HEK293 (cell line): ENCODE results near the gene SMS.

Experiments used
- CTCF ChIP-seq: fragments of 450-650 bp; formaldehyde crosslinking; IDR thresholded peaks from 2 replicates; pipeline ENCODE4 v1.5.1; 2016; ENCODE audit warnings: missing biosample characterization, missing genetic modification characterization
- ELK4 ChIP-seq: IDR thresholded peaks from 2 replicates; pipeline ENCODE4 v1.6.1; 2011; ENCODE audit warnings: mild to moderate bottlenecking, low read depth, low read length, borderline replicate concordance
- PBX3 ChIP-seq: sonication (generic); formaldehyde crosslinking; IDR thresholded peaks from 2 replicates; pipeline ENCODE4 v1.8.1; 2022; ENCODE audit warnings: mild to moderate bottlenecking, moderate library complexity, missing genetic modification reagents
- REPIN1 ChIP-seq: fragments of 450-650 bp; formaldehyde crosslinking; IDR thresholded peaks from 2 replicates; pipeline ENCODE4 v1.5.1; 2017; ENCODE audit warnings: missing biosample characterization, missing genetic modification characterization, low read depth
- REST ChIP-seq: fragments of 450-650 bp; formaldehyde crosslinking; IDR thresholded peaks from 2 replicates; pipeline ENCODE4 v1.5.1; 2016; ENCODE audit warnings: missing biosample characterization, missing genetic modification characterization
- ZBTB1 ChIP-seq: fragments of 450-650 bp; formaldehyde crosslinking; IDR thresholded peaks from 2 replicates; pipeline ENCODE4 v1.5.1; 2016; ENCODE audit warnings: missing biosample characterization, missing genetic modification characterization
- ZNF114 ChIP-seq: fragments of 450-650 bp; formaldehyde crosslinking; IDR thresholded peaks from 2 replicates; pipeline ENCODE4 v1.5.0; 2017; ENCODE audit warnings: missing biosample characterization, missing genetic modification characterization
- ZNF140 ChIP-seq: fragments of 450-650 bp; formaldehyde crosslinking; IDR thresholded peaks from 2 replicates; pipeline ENCODE4 v1.5.1; 2016; ENCODE audit warnings: missing biosample characterization, missing genetic modification characterization
- ZNF266 ChIP-seq: fragments of 450-650 bp; formaldehyde crosslinking; IDR thresholded peaks from 2 replicates; pipeline ENCODE4 v1.5.1; 2016; ENCODE audit warnings: missing biosample characterization, missing genetic modification characterization, low read depth
- ZNF274 ChIP-seq, 2 experiments: fragments of 200-500 bp in 1 of 2; fragments of 450-650 bp in 1 of 2; sonication (Bioruptor generic) in 1 of 2; formaldehyde crosslinking in 1 of 2; IDR thresholded peaks; 2 replicates each; pipeline versions ENCODE4 v1.5.1 to v1.6.1; 2014 to 2016; ENCODE audit warnings: borderline replicate concordance in 1 of 2, inconsistent platforms in 1 of 2, low read length in 1 of 2, missing biosample characterization in 1 of 2, missing genetic modification characterization in 1 of 2
- ZNF398 ChIP-seq: fragments of 450-650 bp; formaldehyde crosslinking; IDR thresholded peaks from 2 replicates; pipeline ENCODE4 v1.5.1; 2017; ENCODE audit warnings: missing biosample characterization, missing genetic modification characterization
- ZNF791 ChIP-seq: fragments of 450-650 bp; formaldehyde crosslinking; IDR thresholded peaks from 2 replicates; pipeline ENCODE4 v1.5.1; 2016; ENCODE audit warnings: missing biosample characterization, missing genetic modification characterization

GRCh38 chrX:21974011-21974385 is 33.5 kb downstream of the SMS start:
- TF ChIP-seq CTCF (tag by site-specific recombination) (no peak), REPIN1 (tag by site-specific recombination) (no peak), ZNF274 (IDR thresholded peaks at IDR 0.05; ENCODE audit: low read length) (no peak), ZNF274 (tag by site-specific recombination; IDR thresholded peaks at IDR 0.05; ENCODE audit: borderline replicate concordance) (no peak), ZNF791 (tag by site-specific recombination) (no peak), ZNF140 (no peak), ZNF398 (no peak), PBX3 (CRISPR knock-in tag) (no peak), ZNF266 (tag by site-specific recombination) (no peak), ZNF114 (tag by site-specific recombination) (no peak), ZBTB1 (no peak), ELK4 (no peak), REST (tag by site-specific recombination) (no peak)
